Camera-type eye (tissue), 1 donor: ENCODE results near the gene HES3. TPM values are rescaled to one million over a fixed set of nuclear protein-coding genes. Genes with fewer than 3 reads are reported as not detected.

Experiments
- total RNA-seq: library from RNA; depleted of rRNA; stranded (reverse); fragments of >200 nt; gene quantifications from one replicate; pipeline ENCODE4 v1.2.3, GENCODE V29; 2014

Gene HES3, protein sequence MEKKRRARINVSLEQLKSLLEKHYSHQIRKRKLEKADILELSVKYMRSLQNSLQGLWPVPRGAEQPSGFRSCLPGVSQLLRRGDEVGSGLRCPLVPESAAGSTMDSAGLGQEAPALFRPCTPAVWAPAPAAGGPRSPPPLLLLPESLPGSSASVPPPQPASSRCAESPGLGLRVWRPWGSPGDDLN
- total RNA-seq, result not detected

GRCh38 chr1:6243993-6244392, at the start of gene HES3:
HES3 (plus strand) TSS chr1:6244179; CDS start chr1:6244366, 187 bp downstream.

DNA sequence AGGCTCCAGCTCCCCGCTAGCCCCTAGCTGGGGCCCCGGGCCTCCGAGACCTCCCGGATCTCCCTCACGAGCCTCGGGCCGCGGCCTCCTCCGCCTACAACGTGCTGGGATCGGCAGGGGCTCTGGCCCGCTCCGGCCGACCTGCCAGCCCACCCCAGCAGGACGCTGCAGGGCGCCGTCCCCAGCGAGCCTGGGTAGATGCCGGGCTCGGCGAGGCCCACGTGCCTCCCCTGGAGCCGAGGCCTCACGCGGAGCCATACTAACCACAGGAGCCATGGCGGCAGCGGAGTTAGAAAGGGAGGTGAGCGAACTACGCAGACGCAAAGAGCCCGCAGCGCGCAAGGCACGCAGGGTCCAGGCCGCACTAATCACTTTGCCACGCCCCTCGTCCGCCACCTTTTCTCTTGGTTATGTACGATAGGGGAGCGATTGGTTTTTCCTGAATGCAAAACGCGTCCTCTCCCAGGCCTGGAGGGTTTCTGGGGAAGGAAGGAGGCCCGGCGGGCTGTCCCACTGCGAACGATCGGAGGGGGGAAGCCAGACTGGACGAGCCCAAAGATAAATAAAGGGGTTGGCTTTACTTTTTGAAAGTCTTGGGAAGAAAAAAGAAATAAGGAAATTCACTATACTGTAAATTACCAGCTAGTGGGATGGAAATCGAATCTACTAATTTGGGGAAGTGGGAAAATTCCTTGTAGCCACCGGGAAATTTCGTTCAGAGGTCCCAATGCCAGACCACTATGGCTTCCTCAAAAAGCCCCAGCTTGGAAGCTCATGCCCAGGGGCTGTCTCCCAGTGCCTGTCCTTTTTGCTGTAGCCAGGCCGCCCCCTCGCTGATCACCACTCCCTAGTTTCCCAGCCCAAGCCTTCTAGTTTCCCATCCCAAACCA, 44.4 kb upstream of the HES3 start, which contains the start of gene RPL22:
RPL22 (minus strand) TSS at position 298 of the 890 bp plus-strand sequence; CDS start at position 276, 22 bp downstream.

GRCh38 chr1:6205849-6206519, 38.0 kb upstream of the HES3 start, which contains the start of gene RNF207:
RNF207 (plus strand) TSS chr1:6206119; CDS start chr1:6206536, 417 bp downstream.

DNA sequence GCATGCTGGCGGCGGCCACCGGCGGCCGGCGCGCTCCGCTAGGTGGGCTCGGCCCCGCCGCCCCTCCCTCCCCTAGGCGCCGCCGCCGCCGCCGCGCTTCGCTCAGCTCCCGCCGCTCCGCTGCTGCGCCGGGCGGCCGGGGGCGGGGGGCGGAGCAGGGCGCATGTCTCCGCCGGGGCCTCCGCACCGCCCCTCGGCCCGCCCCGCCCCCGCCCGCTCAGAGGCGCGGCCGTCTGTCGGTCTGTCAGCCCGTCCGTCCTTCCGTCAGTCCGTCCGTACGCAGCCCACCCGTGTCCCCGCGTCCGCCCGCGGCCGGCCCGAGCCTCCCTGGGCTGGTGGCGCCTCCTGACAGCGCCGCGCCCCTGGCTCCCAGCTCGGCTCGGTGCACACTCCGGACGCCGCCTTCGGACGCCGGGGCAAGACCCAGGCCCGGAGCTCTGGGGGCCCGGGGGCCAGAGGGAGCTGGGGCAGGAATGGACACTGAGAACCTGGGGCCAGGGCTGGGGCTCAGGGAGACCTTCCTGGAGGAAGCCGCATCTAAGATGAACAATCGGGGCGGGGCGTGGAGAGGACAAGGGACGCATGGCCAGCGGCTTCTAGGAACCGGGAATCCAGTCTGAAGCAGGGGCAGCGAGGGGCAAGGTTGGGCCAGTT, 17.1 kb downstream of the HES3 start, which contains the start of gene GPR153:
GPR153 (minus strand) TSS at position 138 of the 654 bp plus-strand sequence. CDS start 6,193 bp downstream, outside the sequence.

Other genes starting within 250 kb of the HES3 start
- gene KCNAB2, start 198.3 kb upstream of the HES3 start, total RNA-seq, result 17.3 TPM
- 10.1 TPM for gene CHD5, start 63.9 kb upstream of the HES3 start, total RNA-seq
- 252 TPM for gene RPL22, start 44.6 kb upstream of the HES3 start, total RNA-seq
- 64.0 TPM for gene RNF207, start 38.1 kb upstream of the HES3 start, total RNA-seq
- gene ICMT, start 8.2 kb upstream of the HES3 start, total RNA-seq, result 46.5 TPM
- 17.4 TPM for gene GPR153, start 16.9 kb downstream of the HES3 start, total RNA-seq
- gene ACOT7, start 149.6 kb downstream of the HES3 start, total RNA-seq, result 26.3 TPM
- gene HES2, start 175.7 kb downstream of the HES3 start, total RNA-seq, result 1.2 TPM
- gene ESPN, start 180.6 kb downstream of the HES3 start, total RNA-seq, result 27.5 TPM
- gene TNFRSF25, start 222.0 kb downstream of the HES3 start, total RNA-seq, result 30.7 TPM
- 34.3 TPM for gene PLEKHG5, start 247.5 kb downstream of the HES3 start, total RNA-seq